K562 (cell line): ENCODE data around the gene NTPCR. TPM values are rescaled to one million over a fixed set of nuclear protein-coding genes. Genes with fewer than 3 reads are reported as not detected.

ENCODE experiments used
- ATAC-seq: fragments of 200-7000 bp; cut with Tn5 transposase; 3 replicates; pipeline ENCODE4 v1.9.1; 2020; ENCODE audit warnings: moderate library complexity
- BruUV-seq: library from RNA; stranded (reverse); fragments of 400-500 nt; replicated peaks from 2 replicates; lab custom pipeline; 2021; lab: Mats Ljungman, UMichigan
- CTCF ChIA-PET: fragments of 300-600 bp; formaldehyde crosslinking; extraction: SDS; loops from one replicate; lab custom pipeline; 2021; ENCODE audit warnings: low intra/inter-chr PET ratio; lab: Yijun Ruan, JAX
- POLR2A ChIA-PET: fragments of 300-600, 350-650 bp; sonication (Branson Sonifier 250); formaldehyde crosslinking; extraction: SDS; loops from one replicate; lab custom pipeline; 2021; ENCODE audit warnings: antibody characterized with exemption, inconsistent platforms; lab: Yijun Ruan, JAX
- DNase-seq, 4 experiments: peaks; one replicate each; pipeline versions ENCODE4 v3.0.0 to v3.0.0-alpha.2; 2011 to 2018; ENCODE audit warnings: low spot score in 3 of 4, mixed read lengths in 3 of 4; ENCODE audit errors: extremely low read depth in 1 of 4
- FAIRE-seq: peaks from 2 replicates; lab custom pipeline; 2011; peaks lifted over from hg19 to GRCh38; lab: Jason Lieb, UNC
- H2AFZ ChIP-seq: 2 replicates; pipeline ENCODE4 v1.6.0; 2011; ENCODE audit warnings: low read depth, low read length, control low read depth, inconsistent platforms
- H3K27ac ChIP-seq: fragments of 200-600 bp; 3 replicates; pipeline ENCODE4 v1.8.0; 2011; ENCODE audit warnings: low read depth, mild to moderate bottlenecking, control low read depth, inconsistent platforms, low read length, moderate library complexity, mixed read lengths; ENCODE audit errors: extremely low read depth
- H3K27me3 ChIP-seq, 2 experiments: fragments of 300-600 bp in 1 of 2; 2 replicates in 1 of 2; 3 replicates in 1 of 2; pipeline versions ENCODE4 v1.6.0 to v1.8.0; 2011; ENCODE audit warnings: inconsistent platforms in 2 of 2, low read length in 2 of 2, mild to moderate bottlenecking in 1 of 2, mixed read lengths in 1 of 2, moderate library complexity in 1 of 2; ENCODE audit not compliant: control insufficient read depth in 2 of 2, insufficient read depth in 2 of 2
- H3K36me3 ChIP-seq: fragments of 300-600 bp; 3 replicates; pipeline ENCODE4 v1.8.0; 2011; ENCODE audit warnings: mild to moderate bottlenecking, low read length, inconsistent platforms; ENCODE audit not compliant: control insufficient read depth, insufficient read depth
- H3K4me1 ChIP-seq, 2 experiments: fragments of 200-600 bp in 1 of 2; replicated peaks in 1 of 2; 2 replicates in 1 of 2; 3 replicates in 1 of 2; pipeline versions ENCODE4 v1.5.1 to v1.8.0; 2011; ENCODE audit warnings: inconsistent platforms in 2 of 2, low read length in 2 of 2, mild to moderate bottlenecking in 1 of 2, mixed read lengths in 1 of 2, moderate library complexity in 1 of 2; ENCODE audit not compliant: control insufficient read depth in 2 of 2, insufficient read depth in 2 of 2
- H3K4me2 ChIP-seq: 2 replicates; pipeline ENCODE4 v1.6.1; 2011; ENCODE audit warnings: low read length, control low read depth, inconsistent platforms, mixed read lengths; ENCODE audit not compliant: insufficient read depth
- H3K4me3 ChIP-seq: fragments of 200-600 bp; sonication (generic), shearing (Covaris generic); 2 replicates; pipeline ENCODE4 v1.5.1; 2016; ENCODE audit warnings: control low read depth, inconsistent platforms
- H3K79me2 ChIP-seq: fragments of 200-600 bp; 3 replicates; pipeline ENCODE4 v1.8.0; 2011; ENCODE audit warnings: low read length, inconsistent platforms; ENCODE audit not compliant: control insufficient read depth, insufficient read depth
- H3K9ac ChIP-seq, 2 experiments: 2 replicates each; pipeline versions ENCODE4 v1.6.0 to v1.6.1; 2011; ENCODE audit warnings: low read depth in 2 of 2, low read length in 2 of 2, control low read depth in 1 of 2, inconsistent platforms in 1 of 2, mild to moderate bottlenecking in 1 of 2, mixed read lengths in 1 of 2; ENCODE audit not compliant: insufficient read depth in 1 of 2
- H3K9me1 ChIP-seq: one replicate; pipeline ENCODE4 v1.6.0; 2011; ENCODE audit warnings: inconsistent platforms, mild to moderate bottlenecking, low read length, moderate library complexity; ENCODE audit not compliant: control insufficient read depth, insufficient read depth
- H3K9me3 ChIP-seq: replicated peaks from 2 replicates; pipeline ENCODE4 v1.5.1; 2011; ENCODE audit warnings: low read depth, low read length, inconsistent platforms; ENCODE audit not compliant: control insufficient read depth, insufficient read depth
- H4K20me1 ChIP-seq: replicated peaks from 2 replicates; pipeline ENCODE4 v1.6.1; 2011; ENCODE audit warnings: low read length, inconsistent platforms, mixed read lengths; ENCODE audit not compliant: control insufficient read depth, insufficient read depth
- CHD7 ChIP-seq: fragments of 200-600 bp; sonication (generic); IDR thresholded peaks from one replicate; pipeline ENCODE4 v1.6.1; 2012; ENCODE audit warnings: mild to moderate bottlenecking, low read depth, low read length, inconsistent platforms
- CSDE1 ChIP-seq, 2 experiments: fragments of 450-650 bp; IDR thresholded peaks; 2 replicates each; pipeline ENCODE4 v1.6.1; 2016; ENCODE audit warnings: mild to moderate bottlenecking in 1 of 2
- TFAP4 ChIP-seq: sonication (generic); formaldehyde crosslinking; IDR thresholded peaks from 2 replicates; pipeline ENCODE4 v1.8.0; 2022; ENCODE audit warnings: missing genetic modification reagents, mild to moderate bottlenecking, moderate library complexity, borderline replicate concordance
- ZKSCAN3 ChIP-seq: fragments of 250-450 bp; sonication (Bioruptor Pico); IDR thresholded peaks from 2 replicates; pipeline ENCODE4 v1.4.0; 2020
- WGBS: fragments of 100-300 bp; shearing (Covaris generic); methylation state at CpG from one replicate; pipeline ENCODE4 v1.1.6; 2016; ENCODE audit warnings: low coverage, mixed read lengths; ENCODE audit not compliant: insufficient coverage; ENCODE audit errors: missing lambda C conversion rate; 5-methylcytosine and 5-hydroxymethylcytosine counted together
- in situ Hi-C: fragments of 300-500 bp; cut with MboI; formaldehyde crosslinking; loops from 4 replicates; pipeline ENCODE4 v1.15.0; 2018; ENCODE audit warnings: inconsistent platforms, mixed read lengths
- intact Hi-C: fragments of 100-400 bp; cut with micrococcal nuclease; formaldehyde crosslinking; loops from 2 replicates; pipeline ENCODE4 v1.14.2; 2022
- polyA plus RNA-seq, 8 experiments: library from polyadenylated mRNA; depleted of rRNA in 4 of 8; stranded (reverse) in 5 of 8; unstranded in 3 of 8; fragments of >200 nt; fragmentation: Nextera tagmentation in 2 of 8; fragmentation: Illumina TruSeq in 1 of 8; extraction: Ambion mirVana in 2 of 8; extraction: Trizol in 1 of 8; gene quantifications; 2 replicates each; pipeline versions ENCODE4 v1.2.1 to v1.2.3, GENCODE V29; 2011 to 2014; ENCODE audit warnings: inconsistent platforms in 1 of 8, missing spikeins in 1 of 8
- total RNA-seq, 7 experiments: library from RNA; depleted of rRNA in 6 of 7; stranded (reverse); fragments of >200 nt in 6 of 7; fragmentation: Illumina TruSeq in 2 of 7; extraction: Trizol in 2 of 7; gene quantifications; 2 replicates each; pipeline versions ENCODE4 v1.2.1 to v1.2.3, GENCODE V29; 2011 to 2021; ENCODE audit warnings: low replicate concordance in 1 of 7

NTPCR gene
- total and polyA plus RNA-seq, 9 of the 15 experiments (the other 6 are each of a cell fraction or from before 2014, with no cell fraction given), result 19.3 to 105 (median 48.8) TPM

- no peaks in the 10 kb centered on the region for H3K9me1 ChIP-seq
- CTCF ChIA-PET, result no interaction called here
- peaks cover 12 to 26% of the 10 kb centered on the region in 2 experiments; a peak in 4 of 5 replicates for H3K27me3 ChIP-seq
- H3K4me3 ChIP-seq, result no peak overlapping the region
- H3K4me1 ChIP-seq, result no peaks in the 10 kb centered on the region
- DNase-seq, result no peak
- no TSS peak for BruUV-seq
- H4K20me1 ChIP-seq, result no peaks in the 10 kb centered on the region
- H3K27ac ChIP-seq, result no peak overlapping the region
- H3K9ac ChIP-seq, result no peak overlapping the region
- TF ChIP-seq ZKSCAN3 (CRISPR knock-in tag) (no peak), CHD7 (no peak), TFAP4 (CRISPR knock-in tag) (no peak), CSDE1 (IDR thresholded peaks at IDR 0.05) (no peak)
- WGBS, result 2% methylated on average over 6 of the region's 6 CpGs
- H3K79me2 ChIP-seq, result no peaks in the 10 kb centered on the region
- no peak for FAIRE-seq
- H3K4me2 ChIP-seq, result no peak overlapping the region
- intact Hi-C loops (no loop called here), in situ Hi-C loops (no loop called here)
- H3K9me3 ChIP-seq, result no peaks in the 10 kb centered on the region
- POLR2A ChIA-PET, result no interaction called here
- no peak for ATAC-seq
- no peaks in the 10 kb centered on the region for H3K36me3 ChIP-seq
- H2AFZ ChIP-seq, result no peak overlapping the region
Observed at GRCh38 chr1:233016798-233017197, 66.4 kb downstream of the NTPCR start.
